Activated CD4-positive, alpha-beta T cell treated with anti-CD3 and anti-CD28 coated beads, Interleukin-2, amount 10 ng/mL, durations not matched to agents 24 days and 14 days (primary cell): ENCODE measurements around the gene PNPLA5. TPM values are rescaled to one million over a fixed set of nuclear protein-coding genes. Genes with fewer than 3 reads are reported as not detected.
A peak's percentile ranks its signal among the peaks of the same experiment; 100 is the strongest.

Experiments used
- DNase-seq: peaks from one replicate; pipeline ENCODE4 v3.0.0; 2022
- H3K27ac Mint-ChIP-seq: one replicate; pipeline ENCODE4 v1.8.0; 2022; ENCODE audit warnings: mild to moderate bottlenecking, mixed read lengths
- H3K27me3 Mint-ChIP-seq: one replicate; pipeline ENCODE4 v1.8.0; 2022; ENCODE audit warnings: mixed read lengths
- H3K36me3 Mint-ChIP-seq: one replicate; pipeline ENCODE4 v1.8.0; 2022; ENCODE audit warnings: low read depth, mild to moderate bottlenecking, mixed read lengths
- H3K4me1 Mint-ChIP-seq: one replicate; pipeline ENCODE4 v1.8.0; 2021; ENCODE audit warnings: mixed read lengths
- H3K4me3 Mint-ChIP-seq: one replicate; pipeline ENCODE4 v1.8.0; 2022; ENCODE audit warnings: mild to moderate bottlenecking, moderate library complexity, mixed read lengths
- H3K9me3 Mint-ChIP-seq: one replicate; pipeline ENCODE4 v1.8.0; 2021; ENCODE audit warnings: mixed read lengths
- intact Hi-C: fragments of 100-400 bp; cut with micrococcal nuclease; formaldehyde crosslinking; loops from one replicate; pipeline ENCODE4 v1.15.1; 2023
- total RNA-seq: library from RNA; stranded (reverse); gene quantifications from 2 replicates; pipeline ENCODE4 v1.2.3, GENCODE V29; 2022

PNPLA5 gene
- total RNA-seq, 1 donor from 2014 or later: not detected

DNA sequence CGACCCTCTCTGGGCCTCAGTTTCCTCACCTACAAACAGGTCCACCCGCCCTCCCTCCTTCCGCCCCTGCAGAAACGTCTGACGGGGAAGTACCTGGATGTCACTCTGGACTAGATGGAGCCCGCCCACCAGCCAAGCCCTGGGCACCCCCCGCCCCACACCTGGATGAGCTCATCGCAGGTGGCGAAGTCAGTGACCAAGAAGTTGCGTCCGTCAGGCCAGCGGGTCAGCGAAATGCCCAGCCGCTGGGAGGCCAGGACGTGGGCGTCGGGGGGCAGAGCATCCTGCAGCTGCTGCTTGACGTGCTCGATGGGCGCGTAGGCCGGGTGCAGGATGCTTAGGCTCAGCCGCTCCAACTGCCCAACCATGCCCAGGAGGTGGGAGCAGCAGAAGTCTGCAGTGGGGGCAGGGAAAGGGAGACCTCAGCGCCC, 897 bp downstream of the PNPLA5 start:
- Mint-ChIP-seq H3K9me3 (no peaks in the 10 kb centered on the region), H3K27me3 (peaks cover 30% of the 10 kb centered on the region), H3K4me3 (no peak overlapping the region), H3K4me1 (no peaks in the 10 kb centered on the region), H3K27ac (no peak overlapping the region), H3K36me3 (no peaks in the 10 kb centered on the region)
- DNase-seq: no peak
- intact Hi-C loops: no loop called here

DNA sequence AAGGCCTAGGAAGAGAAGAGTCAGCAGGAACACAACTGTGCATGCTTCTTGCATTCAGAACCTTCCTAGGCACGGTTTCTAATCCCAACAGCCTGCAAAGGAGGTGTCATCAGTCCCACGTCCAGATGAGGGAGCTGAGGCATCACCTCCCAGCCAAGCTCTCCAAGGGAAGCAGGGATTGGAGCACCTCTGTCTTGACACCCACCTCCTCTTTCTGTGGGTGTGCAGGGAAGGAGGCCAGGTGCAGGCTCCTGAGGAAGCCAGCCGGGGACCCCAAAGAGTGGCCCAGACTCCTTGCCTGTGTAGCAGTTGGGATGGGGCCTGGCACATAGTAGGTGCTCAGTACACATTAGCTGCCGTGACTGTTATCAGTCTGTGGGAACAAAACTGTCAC, 2.0 kb downstream of the PNPLA5 start:
- Mint-ChIP-seq H3K9me3 (no peaks in the 10 kb centered on the region), H3K27ac (no peak overlapping the region), H3K4me1 (no peaks in the 10 kb centered on the region), H3K27me3 (peaks cover 28% of the 10 kb centered on the region), H3K36me3 (no peaks in the 10 kb centered on the region), H3K4me3 (no peak overlapping the region)
- DNase-seq: no peak
- intact Hi-C loops: loop anchor here (5.0 kb wide), 1 partner anchor 503 kb away; no protein-coding TSS in a partner anchor

DNA sequence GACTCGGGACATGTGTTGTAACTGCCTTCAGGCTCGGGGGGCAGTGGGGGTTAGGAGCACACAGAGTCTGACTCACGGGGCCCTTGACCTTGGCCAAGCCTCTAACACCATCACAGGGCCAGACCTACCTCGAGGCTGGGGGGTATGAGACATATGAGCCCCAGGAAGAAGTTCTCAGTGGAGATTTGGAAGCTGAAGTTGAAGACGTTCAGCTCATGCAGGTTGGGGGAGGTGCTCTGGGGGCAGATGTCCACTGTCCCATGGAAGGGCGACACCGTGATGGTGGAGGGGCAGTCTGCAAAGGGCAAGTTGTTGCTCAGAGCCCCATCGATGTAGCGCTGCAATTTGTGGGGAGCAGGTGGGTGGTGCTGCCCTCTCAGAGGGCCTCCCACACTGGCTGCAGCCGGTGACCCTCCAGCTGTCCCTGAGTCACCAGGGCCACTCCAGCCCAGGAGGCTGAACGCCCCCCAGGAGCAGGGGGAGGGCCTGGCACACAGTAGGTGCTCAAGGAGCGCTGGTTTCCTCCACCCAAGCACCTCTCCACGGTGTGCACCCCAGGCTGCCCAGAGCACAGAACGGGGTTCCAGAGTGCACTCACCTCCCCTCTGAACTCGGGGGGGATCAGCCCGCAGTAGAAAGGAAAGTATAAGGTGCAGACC, 2.5 kb downstream of the PNPLA5 start:
- H3K4me3 Mint-ChIP-seq: no peak overlapping the region
- DNase-seq: no peak
- peaks cover 28% of the 10 kb centered on the region for H3K27me3 Mint-ChIP-seq
- no peaks in the 10 kb centered on the region for H3K9me3 Mint-ChIP-seq
- no peak overlapping the region for H3K27ac Mint-ChIP-seq
- no peaks in the 10 kb centered on the region for H3K36me3 Mint-ChIP-seq
- no peaks in the 10 kb centered on the region for H3K4me1 Mint-ChIP-seq
- intact Hi-C loops: loop anchor here (5.0 kb wide), 1 partner anchor 502 kb away; no protein-coding TSS in a partner anchor

DNA sequence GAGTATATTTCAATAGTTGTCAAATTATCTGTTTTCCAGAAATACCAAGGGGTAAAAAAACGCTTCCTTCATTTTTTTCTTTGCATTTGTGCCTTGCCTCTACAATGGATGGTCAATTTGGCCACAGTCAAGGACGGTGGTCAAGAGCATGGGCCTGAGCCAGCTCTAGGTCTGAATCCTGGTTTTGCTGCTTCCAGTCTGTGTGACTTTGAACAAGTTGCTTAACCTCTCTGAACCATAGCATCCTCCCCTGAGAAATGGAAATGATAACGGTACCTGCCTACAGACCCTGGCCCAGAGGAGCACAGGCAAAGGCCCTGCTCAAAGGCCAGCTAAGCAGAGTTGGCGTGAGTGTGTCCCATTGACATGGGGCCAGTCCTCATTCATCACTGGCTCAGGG, 3.1 kb downstream of the PNPLA5 start:
- intact Hi-C loops: loop anchor here (5.0 kb wide), 1 partner anchor 501 kb away; no protein-coding TSS in a partner anchor
- Mint-ChIP-seq H3K9me3 (no peaks in the 10 kb centered on the region), H3K4me3 (no peak overlapping the region), H3K36me3 (no peaks in the 10 kb centered on the region), H3K27me3 (peaks cover 26% of the 10 kb centered on the region), H3K4me1 (no peaks in the 10 kb centered on the region), H3K27ac (no peak overlapping the region)
- DNase-seq: no peak

DNA sequence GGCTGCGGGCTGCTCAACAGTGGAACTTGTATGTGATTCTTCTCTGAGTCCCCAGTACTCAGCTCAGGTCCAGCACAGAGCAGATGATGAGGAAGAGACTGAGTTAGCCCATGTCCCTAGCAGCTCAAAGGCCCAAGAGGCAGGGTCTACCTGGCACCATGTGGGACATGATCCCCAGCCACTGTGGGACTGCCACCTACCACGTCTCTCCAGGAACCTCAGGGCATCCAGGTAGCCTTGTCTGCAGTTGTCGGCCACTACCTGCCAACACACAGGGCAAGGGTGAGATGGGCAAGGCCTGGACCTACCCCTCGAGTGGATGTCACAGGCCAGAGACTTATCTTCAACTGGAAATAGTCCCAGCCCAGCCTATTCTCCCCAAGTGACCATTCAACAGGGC, 4.4 kb downstream of the PNPLA5 start:
- Mint-ChIP-seq H3K9me3 (no peaks in the 10 kb centered on the region), H3K4me1 (no peaks in the 10 kb centered on the region), H3K4me3 (no peak overlapping the region), H3K27me3 (peaks cover 19% of the 10 kb centered on the region), H3K27ac (no peak overlapping the region), H3K36me3 (no peaks in the 10 kb centered on the region)
- DNase-seq: no peak
- intact Hi-C loops: loop anchor here (5.0 kb wide), 1 partner anchor 500 kb away; no protein-coding TSS in a partner anchor

DNA sequence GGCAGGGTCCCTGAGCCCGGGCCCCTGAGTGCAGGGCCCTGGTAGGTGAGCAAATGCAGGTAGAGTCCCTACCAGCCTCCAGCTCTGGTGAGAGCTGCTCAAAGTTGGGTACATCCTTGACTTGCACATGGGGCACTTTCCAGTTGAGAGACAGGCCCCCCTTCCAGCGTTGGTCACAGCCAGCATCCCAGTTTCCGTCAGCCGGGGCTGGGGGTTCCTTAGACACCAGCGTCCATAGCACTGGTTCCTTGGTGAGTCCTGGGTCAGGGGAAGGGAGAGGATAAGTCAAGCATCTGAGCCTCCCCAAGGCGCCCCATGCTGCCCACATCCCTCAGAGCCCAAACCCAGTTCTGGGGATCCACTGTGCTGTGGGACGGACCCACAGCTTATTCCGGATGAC, 5.6 kb downstream of the PNPLA5 start:
- Mint-ChIP-seq H3K27me3 (peaks cover 14% of the 10 kb centered on the region), H3K4me1 (no peaks in the 10 kb centered on the region), H3K9me3 (no peaks in the 10 kb centered on the region), H3K4me3 (no peak overlapping the region), H3K27ac (no peak overlapping the region), H3K36me3 (no peaks in the 10 kb centered on the region)
- intact Hi-C loops: loop anchor here (5.0 kb wide), 1 partner anchor 499 kb away; no protein-coding TSS in a partner anchor
- DNase-seq: no peak

DNA sequence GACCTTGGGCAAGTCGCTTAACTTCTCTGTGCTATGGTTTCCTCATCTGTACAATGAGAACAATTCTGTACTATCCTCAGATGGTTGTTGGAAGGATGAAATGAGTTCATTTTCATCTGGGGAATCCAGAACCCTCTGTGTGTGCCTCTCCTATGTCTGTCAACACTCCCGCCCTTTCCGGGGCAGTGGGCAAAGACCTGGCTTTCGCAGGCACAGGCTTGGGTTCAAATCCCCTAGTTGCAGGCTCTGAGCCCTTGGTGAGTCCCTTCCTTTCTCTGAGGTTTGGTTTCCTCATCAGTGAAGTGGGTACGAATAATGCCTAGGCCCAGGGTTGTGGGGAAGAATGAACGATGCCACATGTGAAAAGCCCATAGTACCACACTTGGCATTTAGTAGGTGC, 6.0 kb downstream of the PNPLA5 start:
- Mint-ChIP-seq H3K9me3 (no peaks in the 10 kb centered on the region), H3K4me1 (no peaks in the 10 kb centered on the region), H3K27me3 (peaks cover 14% of the 10 kb centered on the region), H3K36me3 (no peaks in the 10 kb centered on the region), H3K4me3 (no peak overlapping the region), H3K27ac (no peak overlapping the region)
- no peak for DNase-seq
- intact Hi-C loops: loop anchor here (5.0 kb wide), 1 partner anchor 498 kb away; no protein-coding TSS in a partner anchor

DNA sequence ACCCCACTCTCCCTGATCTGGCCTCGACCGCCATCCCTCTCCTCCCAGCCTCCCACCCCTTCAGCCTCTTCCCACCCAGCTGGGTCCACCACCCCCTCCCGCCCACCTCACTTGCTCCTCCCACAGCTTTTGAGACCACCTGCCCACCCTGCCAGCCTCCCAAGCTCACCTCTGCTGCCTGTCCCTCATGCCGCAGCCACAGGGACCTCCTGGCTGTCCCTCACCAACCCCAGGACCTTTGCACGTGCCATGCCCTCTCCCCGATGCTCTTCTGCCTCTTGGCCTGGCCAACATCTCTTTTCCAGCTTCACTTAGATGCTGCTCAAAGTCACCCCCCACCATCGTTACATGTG, 6.5 kb downstream of the PNPLA5 start:
- intact Hi-C loops: loop anchor here (5.0 kb wide), 1 partner anchor 498 kb away; no protein-coding TSS in a partner anchor
- no peak overlapping the region for H3K27ac Mint-ChIP-seq
- H3K36me3 Mint-ChIP-seq: no peaks in the 10 kb centered on the region
- H3K9me3 Mint-ChIP-seq: no peaks in the 10 kb centered on the region
- H3K4me1 Mint-ChIP-seq: no peaks in the 10 kb centered on the region
- no peak overlapping the region for H3K4me3 Mint-ChIP-seq
- DNase-seq: no peak
- peaks cover 11% of the 10 kb centered on the region for H3K27me3 Mint-ChIP-seq

DNA sequence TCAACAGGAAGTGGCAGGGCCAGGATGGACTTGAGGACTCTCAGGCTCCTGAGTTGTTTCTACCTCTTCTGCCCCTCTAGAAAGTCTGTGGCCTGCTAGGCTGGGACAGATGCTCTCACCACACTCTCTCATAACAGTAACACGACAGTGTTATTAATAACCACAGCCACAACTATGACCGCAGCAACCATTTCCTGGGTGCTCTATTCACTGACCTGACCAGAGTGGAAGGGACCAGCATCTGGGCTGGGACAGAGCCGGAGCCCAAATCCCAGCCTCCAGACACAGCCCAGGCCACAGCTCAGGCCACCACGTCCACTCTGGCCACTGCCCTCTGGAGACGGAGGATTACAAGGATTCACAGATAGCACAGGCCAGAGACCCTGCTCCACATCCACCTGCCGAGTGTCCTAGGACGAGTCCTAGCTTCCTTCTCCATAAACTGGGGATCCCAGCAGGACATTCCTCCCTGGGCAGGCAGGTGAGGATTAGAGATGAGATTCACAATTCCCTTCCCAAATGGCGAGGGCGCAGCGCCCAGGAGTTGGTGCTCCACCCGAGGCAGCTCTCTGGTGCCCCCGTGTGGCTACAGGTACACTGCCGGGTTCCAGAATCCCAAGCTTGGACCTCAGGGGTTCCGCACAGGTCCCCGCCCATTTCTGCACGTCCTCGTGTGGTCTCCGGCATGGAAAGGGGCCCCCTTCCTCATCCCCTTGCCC, 7.1 kb downstream of the PNPLA5 start:
- H3K27me3 Mint-ChIP-seq: peaks cover 8% of the 10 kb centered on the region
- peak; percentile 83 for DNase-seq
- H3K4me3 Mint-ChIP-seq: no peak overlapping the region
- peak overlapping the region; percentile 20 for H3K27ac Mint-ChIP-seq
- H3K4me1 Mint-ChIP-seq: no peaks in the 10 kb centered on the region
- H3K36me3 Mint-ChIP-seq: no peaks in the 10 kb centered on the region
- intact Hi-C loops: loop anchor here (5.0 kb wide), 1 partner anchor 497 kb away; no protein-coding TSS in a partner anchor
- no peaks in the 10 kb centered on the region for H3K9me3 Mint-ChIP-seq

DNA sequence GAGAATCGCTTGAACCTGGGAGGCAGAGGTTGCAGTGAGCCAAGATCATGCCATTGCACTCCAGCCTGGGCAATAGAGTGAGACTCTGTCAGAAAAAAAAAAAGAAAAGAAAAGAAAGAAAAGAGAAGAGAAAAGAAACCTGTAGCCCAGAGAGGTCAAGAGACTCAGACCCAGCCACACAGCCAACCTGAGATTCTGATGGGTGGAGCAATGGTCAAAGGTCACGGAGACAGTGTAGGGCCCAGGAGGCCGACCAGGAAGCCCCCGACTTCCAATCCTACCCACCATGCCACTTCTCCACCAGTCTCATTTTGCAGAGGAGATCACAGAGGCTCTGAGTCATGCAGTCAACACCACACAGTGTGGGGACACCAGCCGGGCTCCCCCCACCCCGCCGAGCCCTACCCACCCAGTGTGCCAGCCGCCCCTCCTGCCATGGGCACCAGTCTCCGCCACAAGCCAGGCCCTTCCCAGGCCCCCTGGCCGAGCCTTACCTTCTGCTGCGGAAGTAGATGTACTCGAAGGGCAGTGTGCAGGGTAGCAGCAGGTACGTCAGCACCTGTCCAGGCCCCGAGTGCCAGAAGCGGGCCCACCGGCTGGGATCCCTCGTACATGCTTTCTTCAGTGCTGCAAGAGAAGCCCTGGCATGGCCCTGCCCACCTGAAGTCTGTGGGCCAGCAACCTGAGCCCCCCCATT, 7.9 kb downstream of the PNPLA5 start:
- Mint-ChIP-seq H3K27ac (no peak overlapping the region), H3K4me3 (no peak overlapping the region), H3K36me3 (no peaks in the 10 kb centered on the region), H3K9me3 (no peaks in the 10 kb centered on the region), H3K4me1 (no peaks in the 10 kb centered on the region), H3K27me3 (peaks cover 2% of the 10 kb centered on the region)
- intact Hi-C loops: loop anchor here (1.0 kb wide), 1 partner anchor 62 kb away; no protein-coding TSS in a partner anchor
- no peak for DNase-seq

DNA sequence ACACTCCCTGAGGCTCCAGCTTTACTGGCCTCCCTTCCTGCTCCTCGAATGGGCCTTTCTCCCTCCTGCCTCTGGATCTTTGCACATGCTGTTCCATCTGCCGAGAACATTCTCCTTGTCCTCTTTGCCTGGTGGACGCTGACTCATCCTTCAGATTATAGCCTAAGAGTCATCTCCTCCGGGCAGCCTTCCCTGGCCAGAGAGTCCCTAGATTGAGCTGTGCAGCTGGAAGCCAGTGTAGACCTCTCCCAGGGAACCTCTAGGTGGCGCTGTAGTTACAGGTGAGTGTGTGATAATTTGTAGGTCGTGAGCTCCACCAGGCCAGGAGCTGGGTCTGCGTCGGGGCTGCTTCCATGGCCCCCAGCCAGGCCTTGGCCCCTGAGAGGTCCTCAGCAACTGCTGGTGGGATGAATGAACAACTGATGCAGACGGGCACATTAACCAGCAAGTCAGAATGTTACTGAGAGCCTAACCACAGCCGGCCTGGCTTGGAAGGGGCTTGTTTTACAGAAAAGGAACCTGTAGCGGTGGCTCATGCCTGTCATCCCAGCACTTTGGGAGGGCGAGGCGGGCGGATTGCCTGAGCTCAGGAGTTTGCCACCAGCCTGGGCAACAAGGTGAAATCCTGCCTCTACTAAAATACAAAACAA, 8.7 kb downstream of the PNPLA5 start:
- Mint-ChIP-seq H3K27me3 (peaks cover 1% of the 10 kb centered on the region), H3K36me3 (no peaks in the 10 kb centered on the region), H3K4me3 (no peak overlapping the region), H3K27ac (no peak overlapping the region), H3K4me1 (no peaks in the 10 kb centered on the region), H3K9me3 (no peaks in the 10 kb centered on the region)
- intact Hi-C loops: loop anchor here (1.0 kb wide), 1 partner anchor 63 kb away; no protein-coding TSS in a partner anchor
- peak; percentile 86 for DNase-seq

DNA sequence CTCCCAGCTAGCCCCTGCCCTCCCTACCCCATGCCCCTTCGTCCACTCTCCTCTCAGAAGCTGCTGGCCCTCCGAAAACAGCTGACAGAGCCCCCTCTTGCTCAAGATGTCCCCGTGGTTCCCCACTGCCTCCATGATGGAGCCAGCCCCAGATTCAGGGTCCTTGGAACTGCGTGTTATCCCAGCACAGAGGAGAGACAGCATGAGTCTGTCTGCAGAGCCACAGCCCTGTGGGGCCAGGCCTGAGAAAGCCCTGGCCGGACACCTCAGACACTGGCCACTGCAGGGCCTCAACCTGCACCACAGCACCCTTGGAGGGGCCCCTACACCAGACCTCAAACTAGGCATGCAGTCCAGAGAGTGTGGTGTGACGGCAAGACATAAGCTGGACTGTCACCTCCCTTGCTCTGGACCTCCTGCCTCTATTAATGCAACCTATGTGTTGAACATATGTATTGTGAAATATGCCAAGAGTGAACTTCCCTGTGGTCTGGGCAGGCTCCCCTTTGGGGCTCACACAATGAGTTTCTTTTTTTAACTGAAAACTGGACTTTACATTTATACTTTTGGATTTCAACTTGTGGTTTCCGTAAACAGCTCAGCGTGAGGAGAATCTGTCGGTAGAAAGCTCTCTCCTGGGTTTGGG, 9.6 kb downstream of the PNPLA5 start:
- H3K9me3 Mint-ChIP-seq: no peaks in the 10 kb centered on the region
- no peak overlapping the region for H3K4me3 Mint-ChIP-seq
- no peaks in the 10 kb centered on the region for H3K36me3 Mint-ChIP-seq
- no peak overlapping the region for H3K27ac Mint-ChIP-seq
- H3K27me3 Mint-ChIP-seq: no peaks in the 10 kb centered on the region
- intact Hi-C loops: no loop called here
- no peaks in the 10 kb centered on the region for H3K4me1 Mint-ChIP-seq
- DNase-seq: no peak
